ACC112 (cell line): ENCODE results near the gene FRAS1.

ENCODE experiments used
- H2AFZ ChIP-seq: fragments of 200-600 bp; sonication (generic); one replicate; pipeline ENCODE4 v1.6.0; 2017; ENCODE audit warnings: antibody characterized with exemption, low read length; ENCODE audit not compliant: unreplicated experiment
- H3K27ac ChIP-seq: fragments of 200-600 bp; sonication (generic); 2 replicates; pipeline ENCODE4 v1.5.1; 2014; ENCODE audit warnings: low read depth, mild to moderate bottlenecking, antibody characterized with exemption, low read length, moderate library complexity
- H3K27me3 ChIP-seq: fragments of 200-600 bp; sonication (generic); 2 replicates; pipeline ENCODE4 v1.6.1; 2014; ENCODE audit warnings: mild to moderate bottlenecking, antibody characterized with exemption, low read length, moderate library complexity, mixed read lengths; ENCODE audit not compliant: insufficient read depth
- H3K36me3 ChIP-seq: fragments of 200-600 bp; sonication (generic); 2 replicates; pipeline ENCODE4 v1.6.1; 2016; ENCODE audit warnings: mild to moderate bottlenecking, antibody characterized with exemption, low read length, moderate library complexity, mixed read lengths; ENCODE audit not compliant: insufficient read depth
- H3K4me1 ChIP-seq: fragments of 200-600 bp; sonication (generic); one replicate; pipeline ENCODE4 v1.6.1; 2016; ENCODE audit warnings: low read length, mixed read lengths; ENCODE audit not compliant: insufficient read depth, unreplicated experiment, control insufficient read depth
- H3K4me3 ChIP-seq: fragments of 200-600 bp; sonication (generic); 2 replicates; pipeline ENCODE4 v1.5.1; 2014; ENCODE audit warnings: mild to moderate bottlenecking, low read depth, low read length
- H3K79me2 ChIP-seq: fragments of 200-600 bp; sonication (generic); one replicate; pipeline ENCODE4 v1.6.0; 2016; ENCODE audit warnings: low read length; ENCODE audit not compliant: control insufficient read depth, unreplicated experiment, insufficient read depth

Gene FRAS1

DNA sequence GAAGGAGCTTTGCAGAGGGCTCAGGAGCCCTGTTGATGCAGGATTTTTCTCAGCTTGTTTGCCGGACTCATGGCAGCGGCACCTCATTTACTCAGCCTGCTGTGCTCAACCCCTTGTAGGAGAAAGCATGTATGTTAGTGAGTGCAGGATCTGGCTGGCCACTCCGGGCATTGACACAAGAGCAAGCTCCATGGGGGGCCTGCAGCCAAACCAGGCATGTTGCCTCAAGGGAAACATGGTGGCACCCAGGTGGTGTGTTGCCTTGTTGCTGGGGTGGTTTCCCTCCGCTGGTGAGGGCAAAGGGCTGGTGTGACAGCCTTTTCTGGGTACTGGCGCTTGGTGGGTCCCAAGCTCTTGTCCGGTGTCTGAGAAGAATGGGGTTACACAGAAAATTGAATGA, 305.2 kb downstream of the FRAS1 start:
- Histone ChIP-seq H3K4me3 (no peak overlapping the region), H3K27ac (no peak overlapping the region), H3K79me2 (no peaks in the 10 kb centered on the region), H3K36me3 (no peaks in the 10 kb centered on the region), H3K27me3 (peaks cover 6% of the 10 kb centered on the region), H2AFZ (no peak overlapping the region), H3K4me1 (no peaks in the 10 kb centered on the region)

DNA sequence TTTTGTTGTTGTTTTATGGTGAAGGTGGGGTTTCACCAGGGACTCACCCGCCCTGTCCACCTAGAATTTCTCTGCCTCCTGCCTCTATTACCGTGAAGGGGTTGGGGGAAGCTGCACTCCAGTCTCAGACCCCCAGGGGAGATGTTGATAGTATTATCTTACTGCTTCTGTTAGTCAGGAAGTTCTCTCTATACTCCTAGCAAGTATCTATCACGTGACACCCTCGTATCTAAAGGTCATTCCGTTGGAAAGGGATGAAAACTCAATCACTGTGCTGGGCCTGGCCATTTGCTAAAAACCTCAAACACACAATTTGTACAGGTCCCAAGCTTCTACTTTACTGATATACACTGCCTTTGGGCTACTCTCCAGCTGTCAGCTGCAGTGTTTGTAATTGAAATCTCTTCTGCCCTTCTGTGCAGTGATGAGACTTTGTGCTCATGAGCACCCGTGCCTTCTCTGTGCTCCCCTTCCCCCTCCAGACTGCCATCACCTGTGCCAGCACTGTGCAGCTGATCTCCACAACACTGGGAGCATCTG, 306.0 kb downstream of the FRAS1 start:
- Histone ChIP-seq H3K79me2 (no peaks in the 10 kb centered on the region), H2AFZ (no peak overlapping the region), H3K27me3 (peaks cover 6% of the 10 kb centered on the region), H3K36me3 (no peaks in the 10 kb centered on the region), H3K4me1 (no peaks in the 10 kb centered on the region), H3K4me3 (no peak overlapping the region), H3K27ac (no peak overlapping the region)

DNA sequence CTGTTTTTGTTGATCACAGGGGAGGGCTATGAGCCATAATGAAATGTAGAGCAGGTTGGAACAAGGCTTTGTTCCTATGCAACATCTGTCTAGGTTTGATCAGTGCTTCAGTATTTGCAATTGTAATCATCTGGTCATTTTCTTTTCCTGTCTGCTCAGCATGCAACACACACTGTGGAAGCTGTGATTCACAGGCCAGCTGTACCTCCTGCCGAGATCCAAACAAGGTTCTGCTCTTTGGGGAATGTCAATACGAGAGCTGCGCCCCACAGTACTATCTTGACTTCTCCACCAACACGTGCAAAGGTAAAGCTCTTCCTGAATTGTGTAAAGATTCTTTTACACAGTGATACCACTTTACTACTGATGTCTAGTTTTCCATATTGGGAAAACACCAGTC, 312.6 kb downstream of the FRAS1 start:
- Histone ChIP-seq H3K4me3 (no peak overlapping the region), H3K36me3 (no peaks in the 10 kb centered on the region), H3K4me1 (no peaks in the 10 kb centered on the region), H2AFZ (no peak overlapping the region), H3K79me2 (no peaks in the 10 kb centered on the region), H3K27me3 (no peaks in the 10 kb centered on the region; the same call in 1 of the 2 replicates), H3K27ac (no peak overlapping the region)

DNA sequence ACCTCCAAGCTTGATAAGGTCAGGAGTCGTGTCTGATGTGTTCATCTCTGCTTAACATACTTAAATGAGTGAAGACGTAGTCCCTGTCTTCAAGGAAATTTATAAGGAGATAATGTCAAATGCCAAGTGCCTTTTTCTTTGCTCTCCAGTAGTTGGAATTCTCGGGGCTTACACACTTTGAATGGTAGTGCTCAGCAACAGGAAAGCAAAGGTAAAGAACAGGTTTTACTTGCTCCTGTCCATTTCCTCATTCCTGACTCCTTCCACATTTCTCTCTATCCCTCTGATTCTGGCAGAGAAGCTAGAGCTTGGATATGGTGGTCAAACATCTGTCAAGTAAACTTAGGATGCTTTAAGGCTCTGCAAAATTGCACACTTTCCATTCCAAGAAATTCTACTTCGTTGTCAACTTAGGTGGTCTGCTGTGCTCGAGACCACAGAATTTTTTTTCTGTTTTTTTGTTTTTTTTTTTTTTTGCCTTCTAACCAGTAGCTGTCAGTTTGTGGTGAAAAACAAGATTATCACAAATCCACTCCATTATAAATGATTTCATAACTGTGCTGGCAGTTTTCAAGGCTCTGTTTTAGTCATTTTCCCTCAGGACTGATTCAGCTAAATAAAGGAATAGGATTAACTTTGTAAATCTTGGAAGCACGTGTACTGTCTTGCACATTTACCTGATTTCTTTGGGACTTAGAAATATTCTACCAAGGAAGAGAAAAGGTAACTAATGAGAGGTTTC, 313.7 kb downstream of the FRAS1 start:
- no peaks in the 10 kb centered on the region for H3K36me3 ChIP-seq
- no peak overlapping the region for H3K4me3 ChIP-seq
- no peaks in the 10 kb centered on the region for H3K79me2 ChIP-seq
- no peak overlapping the region for H2AFZ ChIP-seq
- no peak overlapping the region for H3K27ac ChIP-seq
- H3K27me3 ChIP-seq: no peaks in the 10 kb centered on the region; the same call in 1 of the 2 replicates
- no peaks in the 10 kb centered on the region for H3K4me1 ChIP-seq

DNA sequence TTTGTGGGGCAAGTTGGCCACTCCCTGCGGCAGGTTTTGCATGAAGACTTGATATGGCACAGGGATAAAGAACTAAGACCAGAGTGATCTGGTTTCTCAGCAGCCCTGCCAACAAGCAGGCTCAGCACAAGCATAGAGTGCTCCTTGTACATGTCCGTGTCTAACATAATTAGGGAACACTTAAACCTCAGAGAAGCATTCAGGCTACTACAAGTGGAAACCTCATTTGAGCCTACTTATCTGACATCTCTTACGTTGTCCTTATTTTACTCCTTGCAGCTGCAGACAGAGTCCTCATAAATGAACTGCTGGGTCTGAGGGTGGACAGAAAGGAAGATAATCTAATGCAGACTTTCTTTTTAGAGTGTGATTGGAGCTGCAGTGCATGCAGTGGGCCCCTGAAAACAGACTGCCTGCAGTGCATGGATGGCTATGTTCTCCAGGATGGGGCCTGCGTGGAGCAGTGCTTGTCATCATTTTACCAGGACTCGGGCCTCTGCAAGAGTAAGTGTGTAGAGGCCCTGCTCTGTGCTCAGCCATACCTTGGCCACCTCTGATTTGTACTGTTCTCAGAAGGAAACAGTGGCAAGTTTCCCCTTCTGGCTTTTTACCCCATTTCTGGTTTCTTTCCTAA, 315.3 kb downstream of the FRAS1 start:
- H3K36me3 ChIP-seq: no peaks in the 10 kb centered on the region
- H3K79me2 ChIP-seq: no peaks in the 10 kb centered on the region
- H2AFZ ChIP-seq: no peak overlapping the region

DNA sequence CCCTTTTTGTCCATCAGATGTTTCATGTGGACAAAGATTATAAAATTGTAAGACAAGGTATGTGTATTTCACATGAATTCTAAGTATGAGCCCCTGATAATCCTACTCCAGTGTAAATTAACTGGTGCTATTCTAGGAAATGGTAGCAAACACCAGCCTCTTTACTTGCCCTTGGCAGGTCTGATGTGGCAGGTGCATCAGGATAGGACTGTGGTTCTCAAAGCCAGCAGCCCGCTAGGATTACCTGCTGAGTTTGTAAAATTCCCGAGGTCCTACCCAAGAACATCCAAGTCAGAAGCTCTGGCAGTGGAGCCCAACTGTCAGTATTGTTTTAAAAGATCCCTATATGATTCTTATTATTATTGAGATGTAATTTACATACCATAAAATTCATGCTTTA, 320.4 kb downstream of the FRAS1 start:
- no peak overlapping the region for H3K4me3 ChIP-seq
- no peak overlapping the region for H2AFZ ChIP-seq
- H3K36me3 ChIP-seq: no peaks in the 10 kb centered on the region
- H3K27me3 ChIP-seq: no peaks in the 10 kb centered on the region
- H3K4me1 ChIP-seq: no peaks in the 10 kb centered on the region
- H3K27ac ChIP-seq: no peak overlapping the region
- no peaks in the 10 kb centered on the region for H3K79me2 ChIP-seq

More for the DNA sequence above, 315.3 kb downstream of the FRAS1 start:
- H3K27me3 ChIP-seq: no peaks in the 10 kb centered on the region; the same call in 1 of the 2 replicates
- H3K4me3 ChIP-seq: no peak overlapping the region
- H3K27ac ChIP-seq: no peak overlapping the region
- no peaks in the 10 kb centered on the region for H3K4me1 ChIP-seq

DNA sequence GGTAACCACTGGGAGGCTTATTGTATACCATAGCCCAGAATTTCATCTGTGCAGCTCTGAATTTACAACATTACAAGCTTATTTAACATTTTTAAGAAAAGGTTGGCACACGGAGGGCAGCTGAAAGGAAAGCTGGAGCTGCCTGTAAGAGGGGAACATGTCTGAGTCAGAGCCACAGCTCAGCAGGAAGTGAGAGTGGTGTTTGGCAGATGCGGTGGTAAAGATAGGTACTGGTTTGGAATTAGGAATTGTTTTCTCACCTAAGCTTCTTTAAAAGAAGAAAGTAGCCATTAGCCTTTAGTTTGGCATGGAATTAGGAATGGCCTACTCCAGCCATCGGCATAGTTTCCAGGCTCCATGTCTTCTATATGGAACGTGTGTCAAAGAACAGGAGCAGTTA, 321.9 kb downstream of the FRAS1 start:
- H3K4me1 ChIP-seq: no peaks in the 10 kb centered on the region
- H2AFZ ChIP-seq: no peak overlapping the region
- no peak overlapping the region for H3K27ac ChIP-seq
- H3K36me3 ChIP-seq: no peaks in the 10 kb centered on the region
- H3K27me3 ChIP-seq: no peaks in the 10 kb centered on the region
- H3K4me3 ChIP-seq: no peak overlapping the region
- no peaks in the 10 kb centered on the region for H3K79me2 ChIP-seq

DNA sequence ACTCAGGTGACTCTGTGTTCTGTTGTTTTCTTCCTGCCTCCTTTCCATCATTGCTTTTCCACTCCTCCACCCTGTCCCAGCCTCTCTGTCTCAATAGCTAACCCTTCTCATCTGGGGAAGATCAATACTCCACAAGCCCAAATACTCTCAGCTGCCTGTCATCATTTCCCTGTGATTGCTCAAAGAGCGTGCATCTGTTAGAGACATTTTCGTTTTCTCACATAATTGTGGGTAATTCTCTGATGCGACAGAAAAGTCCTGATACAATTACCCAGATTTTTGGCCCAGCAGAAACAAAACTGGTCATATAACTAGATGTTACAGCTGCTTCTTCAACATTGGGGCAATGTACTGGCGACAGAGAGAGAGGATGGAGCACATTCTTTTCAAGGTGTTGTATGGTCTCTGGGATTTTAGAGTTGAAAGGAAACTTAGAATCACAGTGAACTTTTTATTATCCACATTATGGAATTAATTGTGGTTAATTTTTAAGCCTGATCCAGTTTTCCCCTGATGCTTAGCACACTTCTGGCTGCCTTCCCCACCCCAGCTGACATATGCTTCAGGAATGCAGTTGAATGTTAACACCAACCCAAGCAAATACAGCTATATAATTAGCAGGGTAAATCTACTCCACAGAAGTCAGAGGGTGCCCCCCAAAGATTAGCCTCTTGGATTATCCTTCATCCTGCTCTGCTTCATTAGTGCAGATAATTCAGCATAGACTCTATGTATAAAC, 323.0 kb downstream of the FRAS1 start:
- no peaks in the 10 kb centered on the region for H3K36me3 ChIP-seq
- H3K27ac ChIP-seq: no peak overlapping the region
- no peaks in the 10 kb centered on the region for H3K27me3 ChIP-seq
- no peak overlapping the region for H3K4me3 ChIP-seq
- no peak overlapping the region for H2AFZ ChIP-seq
- no peaks in the 10 kb centered on the region for H3K79me2 ChIP-seq
- H3K4me1 ChIP-seq: no peaks in the 10 kb centered on the region

DNA sequence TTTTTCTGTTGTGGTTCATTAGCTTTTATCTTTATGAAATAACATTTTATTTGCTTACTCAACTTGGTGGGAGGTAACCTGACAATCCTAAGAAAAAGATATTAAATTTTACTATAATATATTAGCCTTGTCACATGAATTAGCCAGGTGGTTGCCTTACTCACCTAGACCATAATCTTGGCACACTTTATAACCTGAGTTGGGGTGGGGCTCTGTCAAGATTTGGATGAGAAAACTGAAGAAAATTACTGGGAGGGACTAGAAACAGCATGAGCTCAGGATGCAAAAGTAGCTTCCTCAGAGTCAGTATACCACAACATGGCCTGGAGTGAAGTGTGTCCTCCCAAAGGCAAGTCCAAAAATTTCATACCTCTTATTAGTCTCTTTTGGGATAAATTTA, 329.6 kb downstream of the FRAS1 start:
- H3K79me2 ChIP-seq: no peaks in the 10 kb centered on the region
- H3K27me3 ChIP-seq: no peaks in the 10 kb centered on the region
- H2AFZ ChIP-seq: no peak overlapping the region
- no peak overlapping the region for H3K27ac ChIP-seq
- H3K36me3 ChIP-seq: no peaks in the 10 kb centered on the region
- no peak overlapping the region for H3K4me3 ChIP-seq
- H3K4me1 ChIP-seq: no peaks in the 10 kb centered on the region

DNA sequence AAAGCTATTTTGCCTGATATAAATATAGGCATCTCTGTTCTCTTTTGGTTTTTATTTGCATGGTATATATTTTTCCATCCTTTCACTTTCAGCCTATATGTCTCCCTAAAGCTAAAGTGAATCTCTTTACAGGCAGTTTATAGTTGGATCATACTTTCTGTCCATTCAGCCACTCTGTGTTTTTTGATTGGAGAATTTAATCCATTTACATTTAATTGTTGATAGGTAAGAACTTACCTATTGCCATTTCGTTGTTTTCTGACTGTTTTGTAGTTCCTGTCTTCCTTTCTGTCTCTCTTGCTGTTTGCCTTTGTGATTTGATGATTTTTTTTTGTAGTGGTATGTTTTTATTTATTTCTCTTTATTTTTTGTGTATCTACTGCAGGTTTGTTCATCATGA, 338.5 kb downstream of the FRAS1 start:
- H3K36me3 ChIP-seq: no peaks in the 10 kb centered on the region

More for the DNA sequence above, 338.5 kb downstream of the FRAS1 start:
- Histone ChIP-seq H3K27me3 (no peaks in the 10 kb centered on the region), H3K4me1 (no peaks in the 10 kb centered on the region), H3K79me2 (no peaks in the 10 kb centered on the region), H2AFZ (no peak overlapping the region), H3K4me3 (no peak overlapping the region), H3K27ac (no peak overlapping the region)
